ENCODE measurements around the gene ZNF777.
"Not testable (repeated sequence)": the region's sequence is repeated elsewhere in the genome, so short reads cannot be mapped to it uniquely, and the experiment has no call there.

The ZNF777 gene

DNA sequence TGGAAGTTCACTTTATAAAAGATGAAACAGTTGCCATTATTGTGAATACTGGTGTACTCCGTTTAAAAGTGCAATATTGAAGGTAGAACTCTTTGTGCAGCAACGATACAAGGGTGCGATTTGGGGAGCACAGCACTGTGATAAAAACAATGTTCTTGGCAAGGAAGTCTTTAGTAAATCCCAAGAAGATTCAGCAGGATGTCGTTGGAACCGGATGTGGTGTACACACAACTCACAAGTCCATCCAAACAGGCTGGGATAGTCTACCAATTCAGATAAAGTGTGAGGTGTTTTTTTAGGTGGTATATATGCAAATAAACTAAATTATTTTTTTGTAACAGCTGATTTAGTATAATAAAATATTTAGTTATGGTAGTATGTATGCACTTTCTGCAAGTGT, 46.7 kb downstream of the ZNF777 start:
- DNase-seq (ENCODE audit: low spot score): no peak

DNA sequence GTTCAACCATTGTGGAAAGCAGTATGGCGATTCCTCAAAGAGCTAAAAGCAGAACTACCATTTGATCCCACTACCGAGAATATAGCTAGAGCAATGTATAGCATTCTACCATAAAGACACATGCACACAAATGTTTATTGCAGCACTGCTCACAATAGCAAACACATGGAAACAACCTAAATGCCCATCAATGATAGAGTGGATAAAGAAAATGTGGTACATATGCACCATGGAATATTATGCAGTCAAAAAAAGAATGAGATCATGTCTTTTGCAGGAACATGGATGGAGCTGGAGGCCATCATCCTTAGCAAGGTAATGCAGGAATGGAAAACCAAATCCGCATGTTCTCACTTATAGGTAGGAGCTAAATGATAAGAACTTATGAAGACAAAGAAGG, 47.8 kb downstream of the ZNF777 start:
- not testable (repeated sequence) for DNase-seq (ENCODE audit: low spot score)

DNA sequence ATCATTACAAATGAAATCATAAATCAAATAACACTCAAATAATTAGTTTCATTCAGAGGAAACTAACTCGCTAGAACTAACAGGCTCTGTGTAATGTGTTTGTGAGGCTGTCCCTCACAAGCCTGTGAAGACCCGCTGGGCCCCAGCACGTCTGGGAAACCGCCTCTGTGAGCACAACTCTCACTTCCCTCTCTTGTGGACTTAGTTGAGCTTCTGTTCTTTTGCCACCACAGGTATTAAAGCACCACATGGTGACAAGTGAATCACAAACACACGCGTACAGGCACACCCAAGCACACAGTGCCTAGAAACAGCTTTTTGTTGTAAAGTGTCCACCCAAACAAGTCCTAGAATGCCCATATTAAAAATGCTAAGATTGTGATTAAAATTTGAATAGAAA, 51.0 kb downstream of the ZNF777 start:
- no peak for DNase-seq (ENCODE audit: low spot score)

DNA sequence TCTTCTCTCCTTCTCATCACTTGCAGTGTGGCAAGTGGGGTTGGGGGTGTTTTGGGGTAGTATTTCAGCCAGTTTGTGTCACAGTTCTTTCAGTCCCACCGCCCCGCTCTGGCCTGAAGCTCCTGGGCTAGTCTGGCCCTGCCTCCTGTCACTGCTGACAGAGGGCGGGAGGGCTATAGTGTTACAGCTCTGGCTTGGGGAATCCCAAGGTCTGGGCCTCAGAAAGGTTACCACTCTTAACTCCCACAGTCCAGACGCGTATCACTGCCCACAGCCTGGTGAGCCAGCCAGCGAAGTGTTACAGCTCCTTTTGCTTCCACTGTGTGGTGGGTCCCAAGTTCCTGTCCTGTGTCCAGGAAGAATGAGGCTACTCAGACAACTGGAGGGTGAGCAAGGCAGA, 56.0 kb downstream of the ZNF777 start:
- DNase-seq (ENCODE audit: low spot score): no peak

DNA sequence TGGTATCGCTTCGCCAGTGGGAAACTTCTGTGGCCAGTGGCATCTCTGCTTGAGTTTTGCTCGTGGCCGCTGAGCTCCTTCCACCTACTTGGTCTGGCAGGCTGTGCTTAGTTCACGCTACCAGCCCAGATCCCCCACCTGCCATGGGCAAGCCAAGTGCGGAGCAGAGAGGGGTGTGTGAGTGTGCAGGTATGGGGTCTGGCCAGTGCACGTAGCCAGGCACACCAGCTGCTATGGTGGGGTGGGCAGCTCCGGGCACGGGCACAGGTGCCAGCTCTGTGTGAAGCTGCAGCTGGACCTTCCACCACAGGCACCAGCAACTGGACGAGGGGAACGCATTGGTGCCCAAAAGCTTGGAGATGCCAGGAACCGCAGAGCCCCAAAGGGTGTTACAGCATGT, 56.5 kb downstream of the ZNF777 start:
- DNase-seq (ENCODE audit: low spot score): no peak

DNA sequence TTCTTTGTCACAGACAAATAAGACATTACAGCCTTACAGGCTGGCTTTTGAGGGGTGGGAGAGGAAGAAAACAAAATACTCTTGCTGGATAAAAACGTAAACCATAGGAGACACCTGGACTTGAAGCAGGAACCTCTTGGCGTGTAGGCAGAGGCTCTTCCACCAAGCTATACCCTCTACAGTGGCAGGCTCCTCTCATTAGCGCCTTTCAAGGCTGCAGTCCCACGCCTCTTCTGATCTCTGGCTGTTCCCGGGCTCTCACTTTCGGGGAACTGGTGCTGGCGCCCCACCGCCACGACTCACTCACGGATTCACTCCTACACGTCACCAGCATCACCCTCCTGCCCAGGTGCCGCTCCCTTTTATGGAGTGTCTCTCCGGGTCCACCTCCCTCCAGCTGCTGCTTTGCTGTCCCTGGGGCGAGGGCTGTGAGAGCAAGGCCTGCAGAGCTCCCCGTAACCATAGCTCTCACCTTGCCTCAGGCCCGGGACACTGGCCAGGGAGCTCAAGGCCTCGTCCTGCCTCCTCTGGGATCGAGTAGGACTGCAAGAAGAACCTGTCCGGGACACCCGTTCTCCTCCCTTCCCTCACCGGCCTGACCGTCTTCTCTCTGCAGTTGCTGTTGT, 62.6 kb downstream of the ZNF777 start:
- no peak for DNase-seq (ENCODE audit: low spot score)

DNA sequence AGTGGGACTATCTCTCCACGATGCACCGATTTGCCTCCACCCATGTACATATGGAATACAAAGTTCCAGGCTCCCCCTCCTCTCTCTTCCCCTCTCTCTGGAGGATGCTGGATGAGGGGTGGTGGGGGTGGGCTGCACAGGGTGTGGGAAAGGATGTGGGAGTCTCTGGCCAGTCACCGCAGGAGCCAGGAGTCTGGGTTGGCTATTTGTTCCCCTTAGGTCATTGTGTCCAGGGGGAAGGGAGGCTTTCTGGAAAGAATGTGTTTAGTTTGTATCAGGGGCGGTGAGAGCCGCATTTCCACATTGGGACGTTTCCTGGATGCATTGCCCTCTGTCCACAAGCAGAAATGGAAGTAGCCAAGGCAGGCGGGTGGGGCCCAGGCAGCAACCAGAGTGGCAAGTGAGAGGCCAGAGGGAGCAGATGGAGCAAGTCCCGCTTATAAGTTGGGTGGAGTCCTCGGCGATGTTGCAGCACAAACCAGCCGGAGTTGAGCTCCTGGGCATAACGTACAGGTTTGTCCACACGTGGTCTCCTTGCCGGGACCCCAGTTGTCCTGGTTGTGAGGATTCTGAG, 63.3 kb downstream of the ZNF777 start:
- DNase-seq (ENCODE audit: low spot score): no peak

DNA sequence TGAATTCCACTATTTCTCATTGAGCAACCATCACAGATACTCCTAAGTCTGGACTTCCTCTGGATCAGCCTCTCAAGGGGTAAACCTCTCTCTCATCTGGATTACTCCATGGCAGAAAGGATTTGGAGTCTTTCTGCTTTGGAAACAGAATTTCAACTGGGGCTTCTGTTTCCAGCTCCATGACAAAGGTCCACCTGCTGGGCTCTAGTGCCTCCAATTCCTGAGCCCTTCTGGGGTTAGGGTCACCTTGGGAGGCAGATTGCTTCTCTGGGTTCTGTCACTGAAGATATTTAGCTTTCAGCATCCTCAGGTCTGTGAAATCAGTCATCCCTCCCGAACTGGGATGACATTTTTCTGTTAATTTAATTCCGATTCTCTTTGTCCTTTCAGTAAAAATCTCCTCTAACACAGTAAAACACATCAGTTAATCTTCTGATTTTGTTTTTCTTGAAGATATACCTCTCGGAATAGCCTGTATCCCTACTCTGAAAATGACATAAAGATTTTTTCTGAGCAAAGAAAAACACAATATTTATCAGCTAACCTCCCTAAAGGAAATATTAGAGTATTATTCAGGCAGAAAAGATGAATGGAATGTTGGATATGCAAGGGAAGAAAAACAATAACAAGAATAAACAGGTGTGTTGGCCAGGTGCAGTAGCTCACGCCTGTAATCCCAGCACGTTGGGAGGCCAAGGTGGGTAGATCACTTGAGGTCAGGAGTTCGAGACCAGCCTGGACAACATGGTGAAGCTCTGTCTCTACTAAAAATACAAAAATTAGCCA, 72.1 kb downstream of the ZNF777 start:
- not testable (repeated sequence) for DNase-seq (ENCODE audit: low spot score)

DNA sequence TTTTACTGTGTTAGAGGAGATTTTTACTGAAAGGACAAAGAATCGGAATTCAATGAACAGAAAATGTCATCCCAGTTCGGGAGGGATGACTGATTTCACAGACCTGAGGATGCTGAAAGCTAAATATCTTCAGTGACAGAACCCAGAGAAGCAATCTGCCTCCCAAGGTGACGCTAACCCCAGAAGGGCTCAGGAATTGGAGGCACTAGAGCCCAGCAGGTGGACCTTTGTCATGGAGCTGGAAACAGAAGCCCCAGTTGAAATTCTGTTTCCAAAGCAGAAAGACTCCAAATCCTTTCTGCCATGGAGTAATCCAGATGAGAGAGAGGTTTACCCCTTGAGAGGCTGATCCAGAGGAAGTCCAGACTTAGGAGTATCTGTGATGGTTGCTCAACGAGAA, 74.3 kb downstream of the ZNF777 start:
- not testable (repeated sequence) for DNase-seq (ENCODE audit: low spot score)

DNA sequence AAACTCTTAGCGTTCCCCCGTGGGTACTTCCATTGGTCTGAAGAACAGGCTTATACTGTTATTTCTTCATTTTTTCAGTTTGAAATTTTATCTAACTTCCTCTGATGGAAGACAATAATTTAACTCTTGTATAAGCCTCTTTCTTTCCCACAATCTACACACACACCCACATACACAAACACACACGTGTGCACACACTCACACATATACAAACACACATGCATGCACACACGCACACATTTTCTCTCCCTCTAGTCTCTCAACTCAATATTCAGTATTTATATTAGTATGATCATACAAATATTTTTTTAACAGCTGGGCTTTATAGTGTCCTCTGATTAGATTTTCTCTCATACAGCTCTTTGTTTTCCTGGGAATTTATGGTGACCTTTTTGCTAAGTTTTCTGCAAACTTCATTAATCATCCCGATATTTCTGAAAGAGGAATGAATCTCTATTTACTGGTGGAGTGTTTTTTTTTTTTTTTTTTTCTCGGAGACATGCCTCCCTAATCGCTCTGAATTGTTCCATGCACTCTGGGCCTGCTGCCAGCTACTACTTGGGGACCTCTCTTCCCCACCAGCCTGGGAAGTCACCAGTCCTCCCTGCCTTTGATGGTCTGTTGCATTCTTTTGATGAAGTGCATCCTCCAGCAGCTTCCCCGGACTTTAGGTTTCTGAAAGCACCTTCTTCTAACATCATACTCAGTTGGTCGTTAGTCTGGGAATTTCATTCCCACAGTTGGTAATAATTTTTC, 75.5 kb downstream of the ZNF777 start:
- DNase-seq (ENCODE audit: low spot score): no peak

Measured in COLO829 (cell line).